ENCODE measurements around the gene LCE7A. TPM values are rescaled to one million over a fixed set of nuclear protein-coding genes. Genes with fewer than 3 reads are reported as not detected.

LCE7A gene
- total RNA-seq, 1 experiment from 2014 or later = not detected

- Histone ChIP-seq H3K4me1 (no peaks in the 10 kb centered on the region), H3K9me3 (no peaks in the 10 kb centered on the region), H3K36me3 (ENCODE audit: control insufficient read depth, insufficient read depth, low read length) (no peaks in the 10 kb centered on the region), H3K4me3 (ENCODE audit: low read depth, low read length) (no peak overlapping the region), H3K27me3 (replicated peaks; ENCODE audit: control insufficient read depth, insufficient read depth, low read length) (0 out of 2 replicates have a peak, but pooled peaks cover 1% of the 10 kb centered on the region)
- no peak overlapping the region for H3K4me3 Mint-ChIP-seq (ENCODE audit: unreplicated experiment)
- H3K4me1 Mint-ChIP-seq (ENCODE audit: low read depth, unreplicated experiment) = no peaks in the 10 kb centered on the region
- ChIA-PET CTCF (no interaction called here), POLR2A (no interaction called here)
- no peak overlapping the region for H3K27ac Mint-ChIP-seq (ENCODE audit: unreplicated experiment)
- no peak for DNase-seq
- H3K36me3 Mint-ChIP-seq (ENCODE audit: insufficient read depth, unreplicated experiment) = no peaks in the 10 kb centered on the region
- intact Hi-C loops (cut with micrococcal nuclease; ENCODE audit: unreplicated experiment) = loop anchor here (5.0 kb wide), 1 partner anchor 159 kb away; the partner anchor contains the start of gene SPRR1B
- H3K9me3 Mint-ChIP-seq (ENCODE audit: unreplicated experiment) = no peaks in the 10 kb centered on the region
- no TSS peak for BruUV-seq (replicated peaks)
- no peak for TF ChIP-seq CTCF (IDR thresholded peaks at IDR 0.05; ENCODE audit: insufficient read depth in 1 of 2, low read depth in 1 of 2, low read length in 1 of 2, severe bottlenecking in 1 of 2, unreplicated experiment in 1 of 2)
- H3K27me3 Mint-ChIP-seq (ENCODE audit: insufficient read depth, unreplicated experiment) = peaks cover 11% of the 10 kb centered on the region
These were observed 13.7 kb downstream of the LCE7A start for GRCh38 chr1:152873495-152873894.

- no peak for TF ChIP-seq CTCF (IDR thresholded peaks at IDR 0.05; ENCODE audit: insufficient read depth in 1 of 2, low read depth in 1 of 2, low read length in 1 of 2, severe bottlenecking in 1 of 2, unreplicated experiment in 1 of 2)
- CTCF ChIA-PET = no interaction called here
- no TSS peak for BruUV-seq (replicated peaks)
- DNase-seq = no peak
- Histone ChIP-seq H3K27me3 (replicated peaks; ENCODE audit: control insufficient read depth, insufficient read depth, low read length) (no peaks in the 10 kb centered on the region), H3K36me3 (ENCODE audit: control insufficient read depth, insufficient read depth, low read length) (no peaks in the 10 kb centered on the region), H3K9me3 (no peaks in the 10 kb centered on the region), H3K4me3 (ENCODE audit: low read depth, low read length) (no peak overlapping the region), H3K4me1 (no peaks in the 10 kb centered on the region)
- Mint-ChIP-seq H3K27me3 (ENCODE audit: insufficient read depth, unreplicated experiment) (peaks cover 10% of the 10 kb centered on the region), H3K9me3 (ENCODE audit: unreplicated experiment) (no peaks in the 10 kb centered on the region), H3K4me3 (ENCODE audit: unreplicated experiment) (no peak overlapping the region), H3K4me1 (ENCODE audit: low read depth, unreplicated experiment) (no peaks in the 10 kb centered on the region), H3K27ac (ENCODE audit: unreplicated experiment) (no peak overlapping the region), H3K36me3 (ENCODE audit: insufficient read depth, unreplicated experiment) (no peaks in the 10 kb centered on the region)
- intact Hi-C loops (cut with micrococcal nuclease; ENCODE audit: unreplicated experiment) = no loop called here
- POLR2A ChIA-PET = no interaction called here
These were observed 17.0 kb downstream of the LCE7A start for GRCh38 chr1:152876827-152877226.

GRCh38 chr1:152878042-152878441 is 18.2 kb downstream of the LCE7A start, which contains the start of gene SMCP:
Gene SMCP (plus strand): TSS chr1:152878322. CDS start chr1:152884423, 6,101 bp downstream.
- ChIA-PET POLR2A (no interaction called here), CTCF (interaction anchor here (1.0 kb wide), 1 partner anchor 315 kb away, joined by 3 read pairs; no protein-coding TSS in a partner anchor)
- Mint-ChIP-seq H3K36me3 (ENCODE audit: insufficient read depth, unreplicated experiment) (no peaks in the 10 kb centered on the region), H3K4me3 (ENCODE audit: unreplicated experiment) (no peak within 1 kb of the TSS), H3K27me3 (ENCODE audit: insufficient read depth, unreplicated experiment) (peaks cover 10% of the 10 kb centered on the region), H3K4me1 (ENCODE audit: low read depth, unreplicated experiment) (no peaks in the 10 kb centered on the region), H3K27ac (ENCODE audit: unreplicated experiment) (no peak within 1 kb of the TSS), H3K9me3 (ENCODE audit: unreplicated experiment) (no peaks in the 10 kb centered on the region)
- no peaks in the 10 kb centered on the region for H3K27me3 ChIP-seq (replicated peaks; ENCODE audit: control insufficient read depth, insufficient read depth, low read length)
- no peak within 1 kb of the TSS for H3K4me3 ChIP-seq (ENCODE audit: low read depth, low read length)
- H3K4me1 ChIP-seq = no peaks in the 10 kb centered on the region
- DNase-seq = peak in 1 of 2 experiments; percentile 18
- no peak for TF ChIP-seq CTCF (IDR thresholded peaks at IDR 0.05; ENCODE audit: insufficient read depth in 1 of 2, low read depth in 1 of 2, low read length in 1 of 2, severe bottlenecking in 1 of 2, unreplicated experiment in 1 of 2)
- no peaks in the 10 kb centered on the region for H3K9me3 ChIP-seq
- intact Hi-C loops (cut with micrococcal nuclease; ENCODE audit: unreplicated experiment) = no loop called here
- H3K36me3 ChIP-seq (ENCODE audit: control insufficient read depth, insufficient read depth, low read length) = no peaks in the 10 kb centered on the region
- no TSS peak for BruUV-seq (replicated peaks)

All from Caco-2 (cell line).